Neural cell (in vitro differentiated cells): ENCODE data around the gene PAWR.

ENCODE experiments used
- EP300 ChIP-seq: fragments of 450-650 bp; conservative IDR thresholded peaks from 2 replicates; pipeline ENCODE4 v1.6.1; 2014; ENCODE audit warnings: antibody characterized with exemption, mild to moderate bottlenecking, moderate library complexity; ENCODE audit not compliant: poor library complexity, severe bottlenecking
- EZH2 ChIP-seq: fragments of 200-600, 300-800 bp; shearing (Covaris generic), sonication (generic); IDR thresholded peaks from 2 replicates; pipeline ENCODE4 v1.6.1; 2014; ENCODE audit warnings: antibody characterized with exemption, low read length, borderline replicate concordance, mild to moderate bottlenecking; ENCODE audit not compliant: insufficient read depth, poor library complexity, severe bottlenecking
- MXI1 ChIP-seq: fragments of 450-650 bp; conservative IDR thresholded peaks from 2 replicates; pipeline ENCODE4 v1.6.1; 2014; ENCODE audit warnings: antibody characterized with exemption, mild to moderate bottlenecking; ENCODE audit not compliant: poor library complexity, severe bottlenecking
- POLR2AphosphoS5 ChIP-seq: IDR thresholded peaks from 2 replicates; pipeline ENCODE4 v1.6.1; 2012
- RAD21 ChIP-seq: fragments of 450-650 bp; conservative IDR thresholded peaks from 2 replicates; pipeline ENCODE4 v1.6.1; 2014; ENCODE audit warnings: antibody characterized with exemption, mild to moderate bottlenecking, moderate library complexity
- REST ChIP-seq: IDR thresholded peaks from 2 replicates; pipeline ENCODE4 v1.6.1; 2012; ENCODE audit warnings: borderline replicate concordance
- SMC3 ChIP-seq: fragments of 450-650 bp; conservative IDR thresholded peaks from 2 replicates; pipeline ENCODE4 v1.6.1; 2014; ENCODE audit warnings: antibody characterized with exemption, mild to moderate bottlenecking, moderate library complexity; ENCODE audit not compliant: poor library complexity
- TAF1 ChIP-seq: IDR thresholded peaks from 2 replicates; pipeline ENCODE4 v1.6.1; 2012; ENCODE audit warnings: low read depth
- TF ChIP-seq, protein P1 (sequence below): fragments of 450-650 bp; IDR thresholded peaks from 2 replicates; pipeline ENCODE4 v1.5.1; 2014; ENCODE audit warnings: antibody characterized with exemption, mild to moderate bottlenecking, moderate library complexity; ENCODE audit not compliant: poor library complexity, severe bottlenecking

GRCh38 chr12:79619872-79620562 lies 70.7 kb downstream of the PAWR start:
- TF ChIP-seq, protein P1, sequence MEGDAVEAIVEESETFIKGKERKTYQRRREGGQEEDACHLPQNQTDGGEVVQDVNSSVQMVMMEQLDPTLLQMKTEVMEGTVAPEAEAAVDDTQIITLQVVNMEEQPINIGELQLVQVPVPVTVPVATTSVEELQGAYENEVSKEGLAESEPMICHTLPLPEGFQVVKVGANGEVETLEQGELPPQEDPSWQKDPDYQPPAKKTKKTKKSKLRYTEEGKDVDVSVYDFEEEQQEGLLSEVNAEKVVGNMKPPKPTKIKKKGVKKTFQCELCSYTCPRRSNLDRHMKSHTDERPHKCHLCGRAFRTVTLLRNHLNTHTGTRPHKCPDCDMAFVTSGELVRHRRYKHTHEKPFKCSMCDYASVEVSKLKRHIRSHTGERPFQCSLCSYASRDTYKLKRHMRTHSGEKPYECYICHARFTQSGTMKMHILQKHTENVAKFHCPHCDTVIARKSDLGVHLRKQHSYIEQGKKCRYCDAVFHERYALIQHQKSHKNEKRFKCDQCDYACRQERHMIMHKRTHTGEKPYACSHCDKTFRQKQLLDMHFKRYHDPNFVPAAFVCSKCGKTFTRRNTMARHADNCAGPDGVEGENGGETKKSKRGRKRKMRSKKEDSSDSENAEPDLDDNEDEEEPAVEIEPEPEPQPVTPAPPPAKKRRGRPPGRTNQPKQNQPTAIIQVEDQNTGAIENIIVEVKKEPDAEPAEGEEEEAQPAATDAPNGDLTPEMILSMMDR, result no peak
- TF ChIP-seq POLR2AphosphoS5 (no peak), REST (no peak), EP300 (no peak), RAD21 (no peak), EZH2 (no peak), TAF1 (no peak), MXI1 (no peak), SMC3 (no peak)
